ENCODE data around the gene OLFML1.

- TF ChIP-seq CTCF (IDR thresholded peaks at IDR 0.05) (no peak), EP300 (IDR thresholded peaks at IDR 0.05) (no peak), POLR2A (IDR thresholded peaks at IDR 0.05) (no peak)
Measured at GRCh38 chr11:7471071-7471470, 14.2 kb upstream of the OLFML1 start.
